Upper lobe of right lung (tissue), 1 donor: ENCODE results near the gene OR6C70. TPM values are rescaled to one million over a fixed set of nuclear protein-coding genes. Genes with fewer than 3 reads are reported as not detected.

Experiments used
- ATAC-seq: fragments of 200-7000 bp; cut with Tn5 transposase; one replicate; pipeline ENCODE4 v1.9.1; 2020; ENCODE audit warnings: mild to moderate bottlenecking, moderate library complexity
- DNase-seq: peaks from one replicate; pipeline ENCODE4 v3.0.0-alpha.2; 2020
- H3K27ac ChIP-seq: fragments of 200-600 bp; one replicate; pipeline ENCODE4 v1.8.0; 2022
- H3K27me3 ChIP-seq: fragments of 200-600 bp; one replicate; pipeline ENCODE4 v1.8.0; 2022; ENCODE audit warnings: mild to moderate bottlenecking
- H3K36me3 ChIP-seq: fragments of 200-600 bp; one replicate; pipeline ENCODE4 v1.8.0; 2022
- H3K4me1 ChIP-seq: fragments of 200-600 bp; one replicate; pipeline ENCODE4 v1.8.0; 2022
- H3K4me3 ChIP-seq: fragments of 200-600 bp; one replicate; pipeline ENCODE4 v1.8.0; 2022; ENCODE audit warnings: mild to moderate bottlenecking
- H3K9me3 ChIP-seq: fragments of 200-600 bp; one replicate; pipeline ENCODE4 v1.8.0; 2022
- CTCF ChIP-seq: fragments of 200-600 bp; IDR thresholded peaks from one replicate; pipeline ENCODE4 v1.8.0; 2022; ENCODE audit warnings: antibody characterized with exemption
- intact Hi-C: fragments of 100-400 bp; cut with DNase I; formaldehyde crosslinking; loops from one replicate; pipeline ENCODE4 v1.11.0; 2022
- total RNA-seq: library from RNA; stranded (reverse); fragmentation: NEBNext Ultra II Directional; extraction: Animal tissue kit (Norgen Biotek cat#: 25700); gene quantifications from one replicate; pipeline ENCODE4 v1.2.1, GENCODE V29; 2021
- donor health status: DM: no; HTN: yes; CAD: no; lungs with severe emphysema.

Gene OR6C70
- total RNA-seq, 1 donor from 2014 or later, result not detected

GRCh38 chr12:55428331-55429243, 41.4 kb downstream of the OR6C70 start:
- DNase-seq (no peak), ATAC-seq (no peak)
- Histone ChIP-seq H3K27me3 (no peaks in the 10 kb centered on the region), H3K9me3 (no peaks in the 10 kb centered on the region), H3K36me3 (no peaks in the 10 kb centered on the region), H3K4me3 (no peak overlapping the region), H3K27ac (no peak overlapping the region), H3K4me1 (no peaks in the 10 kb centered on the region)
- intact Hi-C loops, result no loop called here
- no peak for TF ChIP-seq CTCF

GRCh38 chr12:55425954-55426353, 44.0 kb downstream of the OR6C70 start, which contains the start of gene OR6C76:
TSS of gene OR6C76 (plus strand) at chr12:55426254. CDS start at chr12:55426254, 0 bp downstream.
- Histone ChIP-seq H3K4me1 (no peaks in the 10 kb centered on the region), H3K4me3 (no peak within 1 kb of the TSS), H3K27ac (no peak within 1 kb of the TSS), H3K36me3 (no peaks in the 10 kb centered on the region), H3K9me3 (no peaks in the 10 kb centered on the region), H3K27me3 (no peaks in the 10 kb centered on the region)
- intact Hi-C loops, result no loop called here
- DNase-seq (no peak), ATAC-seq (no peak)
- TF ChIP-seq CTCF, result no peak

GRCh38 chr12:55420307-55420962, 49.5 kb downstream of the OR6C70 start:
- ATAC-seq (no peak), DNase-seq (no peak)
- Histone ChIP-seq H3K9me3 (no peaks in the 10 kb centered on the region), H3K27ac (no peak overlapping the region), H3K36me3 (no peaks in the 10 kb centered on the region), H3K27me3 (no peaks in the 10 kb centered on the region), H3K4me3 (no peak overlapping the region), H3K4me1 (no peaks in the 10 kb centered on the region)
- TF ChIP-seq CTCF, result no peak
- intact Hi-C loops, result no loop called here

Other genes starting within 250 kb of the OR6C70 start
- gene OR10A7, start 249.1 kb downstream of the OR6C70 start, total RNA-seq, result not detected
- not detected for gene OR6C74, start 225.5 kb downstream of the OR6C70 start, total RNA-seq
- gene OR6C6, start 173.6 kb downstream of the OR6C70 start, total RNA-seq, result not detected
- gene OR6C1, start 155.8 kb downstream of the OR6C70 start, total RNA-seq, result not detected
- gene OR6C3, start 139.4 kb downstream of the OR6C70 start, total RNA-seq, result not detected
- gene OR6C75, start 107.2 kb downstream of the OR6C70 start, total RNA-seq, result not detected
- not detected for gene OR6C65, start 69.6 kb downstream of the OR6C70 start, total RNA-seq
- not detected for gene OR6C76, start 43.9 kb downstream of the OR6C70 start, total RNA-seq
- gene OR6C2, start 26.1 kb downstream of the OR6C70 start, total RNA-seq, result not detected
- gene OR6C68, start 22.2 kb upstream of the OR6C70 start, total RNA-seq, result not detected
- not detected for gene OR6C4, start 79.5 kb upstream of the OR6C70 start, total RNA-seq
- not detected for gene OR2AP1, start 102.3 kb upstream of the OR6C70 start, total RNA-seq
- not detected for gene OR10P1, start 166.8 kb upstream of the OR6C70 start, total RNA-seq
- gene ITGA7, start 237.8 kb upstream of the OR6C70 start, total RNA-seq, result 14.7 TPM
- 129 TPM for gene BLOC1S1, start 245.9 kb upstream of the OR6C70 start, total RNA-seq